ENCODE measurements around the gene NT5C2. TPM values are rescaled to one million over a fixed set of nuclear protein-coding genes. Genes with fewer than 3 reads are reported as not detected.

Gene NT5C2
- total RNA-seq, 1 experiment from 2014 or later = 70.0 TPM

- CTCF ChIA-PET = interaction anchor here (1.0 kb wide), 1 partner anchor 140 kb away, joined by 3 read pairs; the partner anchor contains the start of gene CNNM2
- BruUV-seq (replicated peaks) = no TSS peak
Measured at GRCh38 chr10:103058034-103058433, 135.0 kb downstream of the NT5C2 start.

GRCh38 chr10:103055105-103055504, 138.0 kb downstream of the NT5C2 start:
- Mint-ChIP-seq H3K4me3 (ENCODE audit: low read depth, unreplicated experiment) (no peak overlapping the region), H3K9me3 (ENCODE audit: low read depth, unreplicated experiment) (no peaks in the 10 kb centered on the region), H3K27me3 (ENCODE audit: unreplicated experiment) (no peaks in the 10 kb centered on the region), H3K36me3 (ENCODE audit: insufficient read depth, unreplicated experiment) (no peaks in the 10 kb centered on the region), H3K27ac (ENCODE audit: unreplicated experiment) (no peak overlapping the region), H3K4me1 (ENCODE audit: low read depth, unreplicated experiment) (no peaks in the 10 kb centered on the region)
- no TSS peak for BruUV-seq (replicated peaks)
- intact Hi-C loops (cut with micrococcal nuclease; ENCODE audit: unreplicated experiment) = no loop called here
- CTCF ChIA-PET = no interaction called here
- no peak for DNase-seq
- TF ChIP-seq CTCF (IDR thresholded peaks at IDR 0.05; ENCODE audit: unreplicated experiment) = no peak

More at GRCh38 chr10:103058034-103058433, 135.0 kb downstream of the NT5C2 start:
- no peak for TF ChIP-seq CTCF (IDR thresholded peaks at IDR 0.05; ENCODE audit: unreplicated experiment)
- Mint-ChIP-seq H3K27me3 (ENCODE audit: unreplicated experiment) (no peaks in the 10 kb centered on the region), H3K4me3 (ENCODE audit: low read depth, unreplicated experiment) (no peak overlapping the region), H3K9me3 (ENCODE audit: low read depth, unreplicated experiment) (no peaks in the 10 kb centered on the region), H3K36me3 (ENCODE audit: insufficient read depth, unreplicated experiment) (no peaks in the 10 kb centered on the region), H3K27ac (ENCODE audit: unreplicated experiment) (no peak overlapping the region), H3K4me1 (ENCODE audit: low read depth, unreplicated experiment) (no peaks in the 10 kb centered on the region)
- intact Hi-C loops (cut with micrococcal nuclease; ENCODE audit: unreplicated experiment) = no loop called here
- no peak for DNase-seq

- DNase-seq = no peak
- no peaks in the 10 kb centered on the region for H3K36me3 Mint-ChIP-seq (ENCODE audit: insufficient read depth, unreplicated experiment)
- no peaks in the 10 kb centered on the region for H3K27me3 Mint-ChIP-seq (ENCODE audit: unreplicated experiment)
- H3K27ac Mint-ChIP-seq (ENCODE audit: unreplicated experiment) = no peak overlapping the region
- no peak for TF ChIP-seq CTCF (IDR thresholded peaks at IDR 0.05; ENCODE audit: unreplicated experiment)
- CTCF ChIA-PET = no interaction called here
- H3K4me3 Mint-ChIP-seq (ENCODE audit: low read depth, unreplicated experiment) = no peak overlapping the region
- no peaks in the 10 kb centered on the region for H3K4me1 Mint-ChIP-seq (ENCODE audit: low read depth, unreplicated experiment)
- BruUV-seq (replicated peaks) = no TSS peak
- no peaks in the 10 kb centered on the region for H3K9me3 Mint-ChIP-seq (ENCODE audit: low read depth, unreplicated experiment)
- intact Hi-C loops (cut with micrococcal nuclease; ENCODE audit: unreplicated experiment) = no loop called here
Measured at GRCh38 chr10:103054621-103055020, 138.5 kb downstream of the NT5C2 start.

GRCh38 chr10:103053659-103054581, 139.2 kb downstream of the NT5C2 start:
- no peak overlapping the region for H3K4me3 Mint-ChIP-seq (ENCODE audit: low read depth, unreplicated experiment)
- H3K27ac Mint-ChIP-seq (ENCODE audit: unreplicated experiment) = no peak overlapping the region
- H3K27me3 Mint-ChIP-seq (ENCODE audit: unreplicated experiment) = no peaks in the 10 kb centered on the region
- H3K36me3 Mint-ChIP-seq (ENCODE audit: insufficient read depth, unreplicated experiment) = no peaks in the 10 kb centered on the region
- no peak for DNase-seq
- CTCF ChIA-PET = no interaction called here
- intact Hi-C loops (cut with micrococcal nuclease; ENCODE audit: unreplicated experiment) = no loop called here
- H3K9me3 Mint-ChIP-seq (ENCODE audit: low read depth, unreplicated experiment) = no peaks in the 10 kb centered on the region
- H3K4me1 Mint-ChIP-seq (ENCODE audit: low read depth, unreplicated experiment) = no peaks in the 10 kb centered on the region
- BruUV-seq (replicated peaks) = no TSS peak
- TF ChIP-seq CTCF (IDR thresholded peaks at IDR 0.05; ENCODE audit: unreplicated experiment) = no peak
